ENCODE results near the gene ELMO1.

DNA sequence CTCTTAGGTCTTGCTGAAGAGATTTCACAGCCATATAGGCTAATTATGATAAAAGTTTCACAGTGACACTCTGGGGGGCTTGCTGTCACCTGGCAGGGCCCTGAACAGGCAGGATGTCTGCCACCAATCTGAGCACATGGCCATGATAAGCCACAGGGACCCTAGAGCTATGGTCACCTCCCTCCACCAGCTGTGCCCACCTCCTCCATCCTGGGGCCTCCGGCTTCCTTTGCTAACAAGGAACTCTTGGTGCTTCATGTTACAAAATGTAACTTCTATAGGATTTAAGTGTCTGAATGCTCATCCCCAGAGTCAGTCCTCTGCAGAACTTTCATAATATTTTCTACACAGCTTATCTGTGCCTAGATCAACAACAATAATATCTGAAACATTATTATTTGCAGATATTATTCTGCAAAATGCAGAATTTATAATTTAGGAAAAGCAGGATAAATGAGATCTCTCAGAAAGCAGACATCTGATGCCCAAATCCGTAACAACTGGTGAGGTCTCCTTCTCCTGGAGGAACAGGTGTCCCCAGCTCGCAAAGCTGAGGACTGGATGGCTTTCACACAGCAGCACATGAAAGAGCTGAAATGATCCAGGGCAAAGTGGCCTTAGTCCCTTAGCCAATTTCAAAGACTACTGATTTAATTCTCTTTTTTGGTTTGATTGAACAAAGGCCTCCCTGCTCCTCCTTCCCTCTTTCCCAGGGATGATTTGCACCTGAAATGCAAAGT, 437.3 kb downstream of the ELMO1 start:
- no peak for TF ChIP-seq TARDBP (IDR thresholded peaks at IDR 0.05)
- no peak for TF ChIP-seq L3MBTL2 (conservative IDR thresholded peaks at IDR 0.05)
- no peak for TF ChIP-seq BHLHE40 (IDR thresholded peaks at IDR 0.05; ENCODE audit: borderline replicate concordance)
- TF ChIP-seq FOXA1 (IDR thresholded peaks at IDR 0.05), result no peak
- TF ChIP-seq NFRKB (IDR thresholded peaks at IDR 0.05), result no peak
- no peak for TF ChIP-seq ELF4 (IDR thresholded peaks at IDR 0.05)
